Effector memory CD8-positive, alpha-beta T cell (primary cell): Measurements from ENCODE around the gene TBC1D5.
"Not testable (repeated sequence)": the region's sequence is repeated elsewhere in the genome, so short reads cannot be mapped to it uniquely, and the experiment has no call there.

Source experiments
- ATAC-seq: fragments of 150-1000 bp; cut with Tn5 transposase; replicated peaks from 2 replicates; pipeline ENCODE4 v1.10.0; 2021; ENCODE audit warnings: mild to moderate bottlenecking, moderate library complexity
- DNase-seq, 3 experiments: peaks; one replicate each; pipeline ENCODE4 v3.0.0; 2021
- H3K27ac Mint-ChIP-seq, 2 donors: one replicate each; pipeline ENCODE4 v1.8.0; 2022; ENCODE audit warnings: mild to moderate bottlenecking in 2 of 2, mixed read lengths in 2 of 2, moderate library complexity in 2 of 2
- H3K27me3 Mint-ChIP-seq, 2 donors: one replicate each; pipeline ENCODE4 v1.8.0; 2022; ENCODE audit warnings: mixed read lengths in 2 of 2
- H3K36me3 Mint-ChIP-seq: one replicate; pipeline ENCODE4 v1.8.0; 2022; ENCODE audit warnings: mild to moderate bottlenecking, moderate library complexity, mixed read lengths; ENCODE audit not compliant: insufficient read depth
- H3K4me1 Mint-ChIP-seq, 2 donors: one replicate each; pipeline ENCODE4 v1.8.0; 2022; ENCODE audit warnings: low read depth in 2 of 2, mixed read lengths in 2 of 2
- H3K4me3 Mint-ChIP-seq, 2 donors: one replicate each; pipeline ENCODE4 v1.8.0; 2022; ENCODE audit warnings: mild to moderate bottlenecking in 2 of 2, mixed read lengths in 2 of 2, moderate library complexity in 2 of 2
- H3K9me3 Mint-ChIP-seq, 2 donors: one replicate each; pipeline ENCODE4 v1.8.0; 2022; ENCODE audit warnings: mixed read lengths in 2 of 2

TBC1D5 gene

DNA sequence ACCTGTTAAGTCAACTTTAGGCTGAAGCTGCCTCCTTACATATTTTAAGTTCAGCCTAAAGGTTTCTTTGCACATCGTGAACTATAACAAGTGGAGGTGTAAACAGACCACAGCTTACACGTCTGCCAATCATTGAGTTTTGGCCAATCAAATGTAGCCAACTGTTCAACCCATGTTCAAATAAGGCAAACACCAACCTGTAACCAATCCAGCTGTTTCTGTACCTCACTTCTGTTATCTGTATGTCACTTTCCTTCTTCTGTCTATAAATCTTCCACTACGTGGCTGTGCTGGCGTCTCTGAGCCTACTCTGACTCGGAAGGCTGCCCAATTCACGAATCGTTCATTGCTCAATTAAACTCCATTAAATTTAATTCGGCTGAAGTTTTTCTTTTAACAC lies 356.0 kb downstream of the TBC1D5 start:
- peaks cover 7% of the 10 kb centered on the region for H3K36me3 Mint-ChIP-seq
- ATAC-seq (no peak), DNase-seq (no peak)
- no peak overlapping the region for H3K4me3 Mint-ChIP-seq
- H3K27ac Mint-ChIP-seq, result no peak overlapping the region
- H3K27me3 Mint-ChIP-seq, result no peaks in the 10 kb centered on the region
- H3K9me3 Mint-ChIP-seq, result no peaks in the 10 kb centered on the region
- H3K4me1 Mint-ChIP-seq, result peaks cover under 1 to 8% of the 10 kb centered on the region in 2 donors

DNA sequence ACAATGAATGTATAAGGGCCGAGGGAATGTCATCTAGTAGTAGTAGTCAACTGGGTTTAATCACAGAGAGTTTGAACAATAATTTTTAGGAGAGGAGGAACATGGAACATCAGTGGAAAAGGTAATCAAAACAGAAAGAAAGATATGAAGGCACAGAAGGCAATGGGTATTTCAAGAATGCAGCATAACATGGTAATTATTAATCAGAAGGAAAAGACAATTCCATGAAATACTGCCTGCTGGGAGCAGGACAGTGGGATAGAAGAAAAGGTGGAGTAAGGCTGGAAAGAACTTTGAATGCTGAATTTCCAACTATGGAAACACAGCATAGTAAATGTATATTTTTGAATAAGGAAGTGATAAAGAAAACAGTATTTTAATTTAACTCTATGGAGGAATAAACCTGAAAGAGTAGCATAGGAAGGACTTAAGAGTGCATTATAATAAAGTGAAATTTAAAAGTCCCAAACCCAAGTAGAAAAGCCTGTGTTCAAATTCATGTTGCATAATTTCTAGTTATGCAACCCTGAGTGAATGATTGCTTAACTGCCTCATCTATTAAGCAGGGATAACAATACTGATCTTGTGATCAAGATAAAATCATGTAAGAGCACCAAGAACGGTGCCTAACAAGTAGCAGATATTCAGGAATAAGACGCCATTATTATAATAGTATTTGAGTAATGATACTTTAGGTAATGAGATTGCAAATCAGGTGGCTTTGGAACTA lies 357.7 kb downstream of the TBC1D5 start:
- ATAC-seq (no peak), DNase-seq (no peak)
- Mint-ChIP-seq H3K9me3 (no peaks in the 10 kb centered on the region), H3K4me3 (no peak overlapping the region), H3K27ac (no peak overlapping the region), H3K4me1 (peaks cover 0 to 8% of the 10 kb centered on the region in 2 donors), H3K36me3 (peaks cover 4% of the 10 kb centered on the region), H3K27me3 (no peaks in the 10 kb centered on the region)

DNA sequence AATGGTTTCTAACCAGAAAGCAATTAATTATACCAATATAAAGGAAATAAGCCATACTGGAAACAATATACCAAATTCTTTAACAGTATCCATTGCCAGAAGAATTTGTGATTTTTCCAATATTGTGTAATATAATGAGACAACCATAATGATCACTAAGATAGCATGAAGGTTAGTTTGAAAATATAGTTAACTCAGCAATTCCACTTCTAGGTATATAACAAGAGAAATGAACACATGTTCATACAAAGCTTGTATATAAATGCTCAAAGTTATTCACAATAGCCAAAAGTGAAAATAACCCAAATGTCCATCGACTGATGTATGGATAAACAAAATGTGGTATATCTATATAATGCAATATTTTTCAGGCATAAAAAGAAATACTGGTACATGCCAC lies 369.1 kb downstream of the TBC1D5 start:
- Mint-ChIP-seq H3K9me3 (no peaks in the 10 kb centered on the region), H3K27ac (no peak overlapping the region), H3K4me1 (no peaks in the 10 kb centered on the region), H3K36me3 (peaks cover 17% of the 10 kb centered on the region), H3K27me3 (no peaks in the 10 kb centered on the region), H3K4me3 (no peak overlapping the region)
- ATAC-seq (no peak), DNase-seq (no peak)

GRCh38 chr3:17372362-17373210 lies 369.8 kb downstream of the TBC1D5 start:
- Mint-ChIP-seq H3K9me3 (no peaks in the 10 kb centered on the region), H3K27ac (no peak overlapping the region), H3K36me3 (peaks cover 17% of the 10 kb centered on the region), H3K27me3 (no peaks in the 10 kb centered on the region), H3K4me3 (no peak overlapping the region), H3K4me1 (no peaks in the 10 kb centered on the region)
- ATAC-seq, result no peak
- DNase-seq, result no peak

GRCh38 chr3:17369973-17370372 lies 372.5 kb downstream of the TBC1D5 start:
- no peaks in the 10 kb centered on the region for H3K27me3 Mint-ChIP-seq
- H3K36me3 Mint-ChIP-seq, result peaks cover 8% of the 10 kb centered on the region
- H3K27ac Mint-ChIP-seq, result no peak overlapping the region
- DNase-seq (no peak), ATAC-seq (no peak)
- H3K4me3 Mint-ChIP-seq, result no peak overlapping the region
- no peaks in the 10 kb centered on the region for H3K4me1 Mint-ChIP-seq
- no peaks in the 10 kb centered on the region for H3K9me3 Mint-ChIP-seq

GRCh38 chr3:17367171-17367570 lies 375.3 kb downstream of the TBC1D5 start:
- Mint-ChIP-seq H3K9me3 (no peaks in the 10 kb centered on the region), H3K27me3 (no peaks in the 10 kb centered on the region), H3K4me1 (no peaks in the 10 kb centered on the region), H3K4me3 (no peak overlapping the region), H3K36me3 (peaks cover 8% of the 10 kb centered on the region), H3K27ac (no peak overlapping the region)
- no peak for ATAC-seq
- no peak for DNase-seq

DNA sequence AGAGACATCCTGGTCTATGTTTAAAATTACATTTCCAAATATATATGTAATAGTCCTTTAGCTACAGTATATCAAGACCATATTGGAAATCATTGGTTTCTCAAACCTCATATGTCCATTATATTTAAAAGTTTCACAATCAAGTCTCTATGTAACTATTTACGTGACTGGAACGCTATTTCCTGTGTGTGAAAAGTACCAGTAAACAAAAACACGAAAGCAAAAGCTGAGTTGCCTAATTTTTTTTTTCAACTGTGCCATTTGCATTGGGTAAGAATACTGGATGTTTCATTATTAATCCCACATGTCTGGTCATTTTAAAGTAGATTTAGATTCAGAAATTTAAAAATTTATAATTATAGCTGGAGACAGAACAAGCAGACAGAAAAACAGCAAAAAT lies 381.4 kb downstream of the TBC1D5 start:
- H3K36me3 Mint-ChIP-seq, result no peaks in the 10 kb centered on the region
- ATAC-seq (no peak), DNase-seq (no peak)
- H3K27me3 Mint-ChIP-seq, result no peaks in the 10 kb centered on the region
- H3K27ac Mint-ChIP-seq, result no peak overlapping the region
- H3K9me3 Mint-ChIP-seq, result no peaks in the 10 kb centered on the region
- no peak overlapping the region for H3K4me3 Mint-ChIP-seq
- H3K4me1 Mint-ChIP-seq, result no peaks in the 10 kb centered on the region

DNA sequence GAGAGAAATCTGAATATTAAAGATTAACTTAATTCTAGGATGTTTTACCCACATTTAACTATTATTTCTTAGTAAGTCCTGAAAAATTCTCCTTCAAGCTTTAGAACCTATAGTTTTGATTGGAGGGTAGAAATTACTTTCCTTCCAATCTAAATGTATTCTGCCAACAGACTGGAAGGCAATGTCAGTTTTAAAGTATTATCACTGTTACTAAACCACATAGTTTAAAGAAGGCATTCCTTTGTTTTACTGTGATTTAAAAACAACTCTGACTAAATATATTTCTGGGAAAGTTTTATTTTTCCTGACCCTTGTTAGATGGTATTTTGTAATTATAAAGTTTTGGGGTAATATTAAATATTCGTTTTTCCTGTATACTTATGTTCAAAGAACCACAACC lies 382.5 kb downstream of the TBC1D5 start:
- DNase-seq, result no peak
- ATAC-seq, result no peak
- Mint-ChIP-seq H3K4me3 (no peak overlapping the region), H3K27me3 (no peaks in the 10 kb centered on the region), H3K27ac (no peak overlapping the region), H3K4me1 (no peaks in the 10 kb centered on the region), H3K9me3 (no peaks in the 10 kb centered on the region), H3K36me3 (no peaks in the 10 kb centered on the region)

DNA sequence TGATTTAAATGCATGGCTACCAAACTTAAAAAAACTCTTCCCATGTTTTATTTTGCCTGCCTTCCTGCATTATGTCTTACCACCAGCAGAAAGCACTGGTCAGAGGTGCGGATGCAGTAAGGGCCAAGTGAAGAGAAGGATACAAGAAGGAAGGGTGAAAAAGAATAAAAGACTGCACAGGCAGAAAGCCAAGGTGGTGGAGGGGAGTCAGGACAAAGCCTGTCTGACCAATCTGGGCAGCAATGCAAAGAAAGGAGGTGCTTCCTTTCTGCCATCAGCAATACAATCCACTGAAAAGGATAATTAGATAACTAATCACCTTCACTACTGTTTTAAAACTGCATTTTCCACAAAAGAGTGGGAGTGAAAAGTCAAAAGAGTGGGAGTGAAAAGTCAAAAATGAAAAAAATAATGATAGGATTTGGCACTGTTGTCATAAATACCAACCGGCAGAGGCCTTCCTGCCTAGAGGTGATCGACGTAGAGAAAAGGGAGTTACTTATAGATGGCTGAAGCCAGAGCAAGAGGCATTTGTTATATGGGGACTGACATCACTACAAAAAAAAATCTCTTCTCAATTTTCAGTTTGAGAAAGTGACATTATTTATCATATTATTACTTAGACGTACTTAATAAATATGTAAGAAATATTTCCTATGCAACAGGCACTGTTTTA lies 385.3 kb downstream of the TBC1D5 start:
- H3K9me3 Mint-ChIP-seq, result no peaks in the 10 kb centered on the region
- peak overlapping the region in 1 of 2 donors; percentile 66 for H3K27ac Mint-ChIP-seq
- H3K4me1 Mint-ChIP-seq, result no peaks in the 10 kb centered on the region
- no peak overlapping the region for H3K4me3 Mint-ChIP-seq
- no peaks in the 10 kb centered on the region for H3K36me3 Mint-ChIP-seq
- no peak for ATAC-seq
- H3K27me3 Mint-ChIP-seq, result no peaks in the 10 kb centered on the region
- DNase-seq, result no peak

GRCh38 chr3:17356585-17356984 lies 385.8 kb downstream of the TBC1D5 start:
- no peak overlapping the region for H3K4me3 Mint-ChIP-seq
- no peaks in the 10 kb centered on the region for H3K36me3 Mint-ChIP-seq
- no peak for DNase-seq
- peak overlapping the region in 1 of 2 donors; percentile 66 for H3K27ac Mint-ChIP-seq
- H3K4me1 Mint-ChIP-seq, result no peaks in the 10 kb centered on the region
- H3K27me3 Mint-ChIP-seq, result no peaks in the 10 kb centered on the region
- peaks cover 0 to 1% of the 10 kb centered on the region in 2 donors for H3K9me3 Mint-ChIP-seq
- ATAC-seq, result no peak

DNA sequence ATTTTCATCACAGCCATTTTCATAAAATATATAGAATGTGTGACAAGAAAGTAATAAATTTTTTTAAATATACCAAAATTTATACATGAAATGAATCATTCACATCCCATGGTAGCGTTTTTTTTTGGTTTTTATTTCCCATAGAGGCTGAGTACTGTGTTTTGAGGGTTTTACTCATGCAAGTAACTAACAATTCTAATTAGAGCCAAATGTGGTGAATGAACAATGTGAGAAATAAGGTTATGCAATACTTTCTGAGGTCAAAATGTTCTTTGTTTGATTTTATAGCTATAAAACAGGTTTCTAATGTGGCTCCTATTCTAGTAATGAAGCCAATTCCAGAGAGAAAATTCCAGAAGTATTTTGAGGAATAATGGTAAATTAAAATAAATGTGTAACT lies 386.8 kb downstream of the TBC1D5 start:
- H3K27me3 Mint-ChIP-seq, result no peaks in the 10 kb centered on the region
- DNase-seq (no peak), ATAC-seq (no peak)
- H3K4me3 Mint-ChIP-seq, result no peak overlapping the region
- H3K36me3 Mint-ChIP-seq, result no peaks in the 10 kb centered on the region
- H3K9me3 Mint-ChIP-seq, result peaks cover 0 to 1% of the 10 kb centered on the region in 2 donors
- H3K27ac Mint-ChIP-seq, result no peak overlapping the region
- H3K4me1 Mint-ChIP-seq, result no peaks in the 10 kb centered on the region

DNA sequence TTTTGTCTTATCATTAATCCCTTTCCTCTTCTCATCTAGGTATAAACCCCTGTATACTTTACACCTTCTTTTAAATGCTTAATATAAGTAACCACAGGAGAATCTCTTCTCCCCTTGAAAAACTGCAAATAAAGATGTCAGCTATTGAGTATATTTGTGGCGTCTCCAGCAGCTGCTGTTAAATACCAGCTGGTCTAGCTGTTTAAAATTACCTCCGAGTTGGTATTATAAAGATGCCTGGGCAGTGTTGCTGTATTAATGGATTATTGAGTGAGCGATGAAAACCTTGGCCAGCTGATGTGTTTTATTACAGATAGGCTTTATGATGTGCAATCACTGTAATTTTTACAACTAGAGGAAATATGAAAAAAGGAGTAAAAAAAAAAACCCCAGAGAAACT lies 388.1 kb downstream of the TBC1D5 start:
- peaks cover 0 to 1% of the 10 kb centered on the region in 2 donors for H3K9me3 Mint-ChIP-seq
- DNase-seq (no peak), ATAC-seq (no peak)
- no peaks in the 10 kb centered on the region for H3K4me1 Mint-ChIP-seq
- H3K27me3 Mint-ChIP-seq, result no peaks in the 10 kb centered on the region
- H3K27ac Mint-ChIP-seq, result no peak overlapping the region
- no peaks in the 10 kb centered on the region for H3K36me3 Mint-ChIP-seq
- no peak overlapping the region for H3K4me3 Mint-ChIP-seq

- ATAC-seq (no peak), DNase-seq (no peak)
- no peaks in the 10 kb centered on the region for H3K4me1 Mint-ChIP-seq
- no peaks in the 10 kb centered on the region for H3K27me3 Mint-ChIP-seq
- H3K27ac Mint-ChIP-seq, result no peak overlapping the region
- H3K4me3 Mint-ChIP-seq, result no peak overlapping the region
- H3K36me3 Mint-ChIP-seq, result no peaks in the 10 kb centered on the region
- H3K9me3 Mint-ChIP-seq, result peaks cover 0 to 1% of the 10 kb centered on the region in 2 donors
Observed at GRCh38 chr3:17352620-17353019, 389.8 kb downstream of the TBC1D5 start.

DNA sequence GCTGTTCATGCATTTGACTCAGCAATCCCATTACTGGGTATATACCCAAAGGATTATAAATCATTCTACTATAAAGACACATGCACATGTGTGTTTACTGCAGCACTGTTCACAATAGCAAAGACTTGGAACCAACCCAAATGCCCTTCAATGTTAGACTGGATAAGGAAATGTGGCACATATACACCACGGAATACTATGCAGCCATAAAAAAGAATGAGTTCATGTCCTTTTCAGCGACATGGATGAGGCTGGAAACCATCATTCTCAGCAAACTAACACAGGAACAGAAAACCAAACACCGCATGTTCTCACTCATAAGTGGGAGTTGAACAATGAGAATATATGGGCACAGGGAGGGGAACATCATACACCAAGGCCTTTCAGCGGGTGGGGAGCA lies 391.2 kb downstream of the TBC1D5 start:
- ATAC-seq, H3K9me3 Mint-ChIP-seq, DNase-seq, H3K36me3 Mint-ChIP-seq, H3K4me1 Mint-ChIP-seq, H3K27me3 Mint-ChIP-seq, H3K4me3 Mint-ChIP-seq, H3K27ac Mint-ChIP-seq: not testable (repeated sequence)
